Mammary epithelial cell (primary cell): ENCODE measurements around the gene DEFB132.

Source experiments
- CTCF ChIP-seq, 2 donors: IDR thresholded peaks in 1 of 2; conservative IDR thresholded peaks in 1 of 2; 2 replicates each; pipeline ENCODE4 v1.5.1; 2011 to 2012; ENCODE audit warnings: inconsistent platforms in 2 of 2, low read length in 2 of 2, mild to moderate bottlenecking in 2 of 2, control low read depth in 1 of 2, low read depth in 1 of 2; ENCODE audit not compliant: insufficient read depth in 1 of 2; ENCODE audit errors: extremely low read depth in 1 of 2
- EZH2 ChIP-seq: IDR thresholded peaks from 2 replicates; pipeline ENCODE4 v1.6.1; 2012; ENCODE audit warnings: low read length, inconsistent platforms, borderline replicate concordance

- TF ChIP-seq CTCF (conservative IDR thresholded peaks at IDR 0.05 in 1 of 2, IDR thresholded peaks at IDR 0.05 in 1 of 2; ENCODE audit: extremely low read depth in 1 of 2, insufficient read depth in 1 of 2, low read depth in 1 of 2, low read length in 2 of 2) (no peak), EZH2 (no peak)
Observed at GRCh38 chr20:217266-217665, 40.3 kb upstream of the DEFB132 start.
